GM12878 (cell line): ENCODE results near the gene CYSLTR2. TPM values are rescaled to one million over a fixed set of nuclear protein-coding genes. Genes with fewer than 3 reads are reported as not detected.

Source experiments
- ATAC-seq: fragments of 200-7000 bp; cut with Tn5 transposase; 3 replicates; pipeline ENCODE4 v1.9.1; 2020; ENCODE audit warnings: mild to moderate bottlenecking, moderate library complexity
- BruUV-seq: library from RNA; stranded (reverse); fragments of 400-500 nt; replicated peaks from 2 replicates; lab custom pipeline; 2021; lab: Mats Ljungman, UMichigan
- CTCF ChIA-PET: fragments of 300-600 bp; sonication (Branson Sonifier 250); formaldehyde crosslinking; extraction: SDS; loops from one replicate; lab custom pipeline; 2021; ENCODE audit warnings: inconsistent platforms; lab: Yijun Ruan, JAX
- POLR2A ChIA-PET: fragments of 350-600 bp; formaldehyde crosslinking; extraction: SDS; loops from one replicate; lab custom pipeline; 2021; ENCODE audit warnings: inconsistent platforms; lab: Charles Lee
- RAD21 ChIA-PET: fragments of 300-600 bp; sonication (Branson Sonifier 250); formaldehyde crosslinking; loops from one replicate; lab custom pipeline; 2023; ENCODE audit warnings: antibody characterized with exemption; ENCODE audit not compliant: unreplicated experiment; lab: Charles Lee
- SMC1A ChIA-PET: fragments of 300-600 bp; sonication (Branson Sonifier 250); formaldehyde crosslinking; loops from one replicate; lab custom pipeline; 2023; ENCODE audit not compliant: unreplicated experiment, uncharacterized antibody; lab: Charles Lee
- DNase-seq: peaks from one replicate; pipeline ENCODE4 v3.0.0-alpha.2; 2011; ENCODE audit warnings: low read depth, low spot score
- FAIRE-seq: peaks from 3 replicates; lab custom pipeline; 2011; peaks lifted over from hg19 to GRCh38; lab: Jason Lieb, UNC
- H2AFZ ChIP-seq: 2 replicates; pipeline ENCODE4 v1.6.0; 2011; ENCODE audit warnings: low read depth, low read length, control low read depth; ENCODE audit not compliant: control insufficient read depth
- H3K27ac ChIP-seq: 2 replicates; pipeline ENCODE4 v1.5.1; 2011; ENCODE audit warnings: control low read depth; ENCODE audit not compliant: control insufficient read depth, insufficient read depth
- H3K27me3 ChIP-seq, 2 experiments: replicated peaks in 1 of 2; 2 replicates each; pipeline versions ENCODE4 v1.6.0 to v1.6.1; 2011; ENCODE audit warnings: low read length in 1 of 2; ENCODE audit not compliant: control insufficient read depth in 2 of 2, insufficient read depth in 2 of 2
- H3K36me3 ChIP-seq, 2 experiments: 2 replicates each; pipeline ENCODE4 v1.5.1; 2011; ENCODE audit warnings: low read length in 1 of 2; ENCODE audit not compliant: control insufficient read depth in 2 of 2, insufficient read depth in 2 of 2
- H3K4me1 ChIP-seq: 2 replicates; pipeline ENCODE4 v1.6.1; 2011; ENCODE audit warnings: mild to moderate bottlenecking, low read length, moderate library complexity, mixed read lengths; ENCODE audit not compliant: control insufficient read depth, insufficient read depth
- H3K4me2 ChIP-seq: 2 replicates; pipeline ENCODE4 v1.6.0; 2011; ENCODE audit warnings: control low read depth; ENCODE audit not compliant: control insufficient read depth, insufficient read depth
- H3K4me3 ChIP-seq: fragments of 200-600 bp; sonication (generic); 2 replicates; pipeline ENCODE4 v1.5.1; 2016
- H3K79me2 ChIP-seq: 2 replicates; pipeline ENCODE4 v1.6.0; 2011; ENCODE audit warnings: low read length; ENCODE audit not compliant: control insufficient read depth, insufficient read depth
- H3K9ac ChIP-seq: 2 replicates; pipeline ENCODE4 v1.8.0; 2011; ENCODE audit warnings: low read length, control low read depth, mixed read lengths; ENCODE audit not compliant: control insufficient read depth, insufficient read depth
- H3K9me3 ChIP-seq: replicated peaks from 3 replicates; pipeline ENCODE4 v1.5.1; 2011; ENCODE audit warnings: mild to moderate bottlenecking, low read length; ENCODE audit not compliant: control insufficient read depth, insufficient read depth
- H4K20me1 ChIP-seq: 2 replicates; pipeline ENCODE4 v1.6.0; 2011; ENCODE audit not compliant: control insufficient read depth, insufficient read depth
- ASH2L ChIP-seq: fragments of 300-600, 200-600 bp; sonication (generic); IDR thresholded peaks from 2 replicates; pipeline ENCODE4 v1.6.1; 2017; ENCODE audit warnings: low read depth, mild to moderate bottlenecking, borderline replicate concordance
- EED ChIP-seq: sonication (generic); IDR thresholded peaks from 2 replicates; pipeline ENCODE4 v1.6.1; 2016; ENCODE audit warnings: antibody characterized with exemption, low read depth
- IKZF1 ChIP-seq: fragments of 450-650 bp; conservative IDR thresholded peaks from 2 replicates; pipeline ENCODE4 v1.6.1; 2017; ENCODE audit warnings: antibody characterized with exemption, mild to moderate bottlenecking
- KAT2A ChIP-seq: conservative IDR thresholded peaks from 2 replicates; pipeline ENCODE4 v1.6.1; 2011; ENCODE audit warnings: low read depth, low read length; ENCODE audit not compliant: control insufficient read depth
- NFYB ChIP-seq: IDR thresholded peaks from 2 replicates; pipeline ENCODE4 v1.6.1; 2011; ENCODE audit warnings: low read depth, mild to moderate bottlenecking, low read length, improper control_type of control experiment, moderate library complexity; ENCODE audit not compliant: insufficient read depth
- PAX8 ChIP-seq: fragments of 450-650 bp; IDR thresholded peaks from 2 replicates; pipeline ENCODE4 v1.6.1; 2017; ENCODE audit warnings: mild to moderate bottlenecking, moderate library complexity
- SREBF2 ChIP-seq: IDR thresholded peaks from 2 replicates; pipeline ENCODE4 v1.6.1; 2012; ENCODE audit warnings: mild to moderate bottlenecking, low read length
- ZNF207 ChIP-seq: fragments of 450-650 bp; IDR thresholded peaks from 2 replicates; pipeline ENCODE4 v1.6.1; 2014; ENCODE audit warnings: antibody characterized with exemption, mild to moderate bottlenecking, borderline replicate concordance
- ZNF384 ChIP-seq: IDR thresholded peaks from 2 replicates; pipeline ENCODE4 v1.6.1; 2012; ENCODE audit warnings: low read depth, mild to moderate bottlenecking, low read length, improper control_type of control experiment, borderline replicate concordance
- WGBS: methylation state at CpG from one replicate; pipeline ENCODE4 v1.1.6; 2016; ENCODE audit warnings: low lambda C conversion rate; ENCODE audit not compliant: insufficient replicate concordance, insufficient coverage; ENCODE audit errors: missing lambda C conversion rate; 5-methylcytosine and 5-hydroxymethylcytosine counted together
- in situ Hi-C: fragments of 300-500 bp; cut with MboI; formaldehyde crosslinking; loops from 9 replicates; pipeline ENCODE4 v1.14.3; 2018; ENCODE audit warnings: mixed read lengths
- intact Hi-C: fragments of 100-400 bp; cut with micrococcal nuclease; formaldehyde crosslinking; loops from one replicate; pipeline ENCODE4 v1.14.2; 2022; ENCODE audit not compliant: unreplicated experiment
- polyA plus RNA-seq, 11 experiments: library from polyadenylated mRNA; depleted of rRNA in 4 of 11; unstranded in 6 of 11; stranded (reverse) in 5 of 11; fragments of >200 nt; fragmentation: Nextera tagmentation in 4 of 11; fragmentation: Illumina TruSeq in 1 of 11; extraction: Ambion mirVana in 4 of 11; extraction: Trizol in 1 of 11; gene quantifications; 1 replicate in 1 of 11; 2 replicates in 10 of 11; pipeline versions ENCODE4 v1.2.1 to v1.2.3, GENCODE V29; 2011 to 2016; ENCODE audit warnings: inconsistent platforms in 2 of 11, missing spikeins in 2 of 11, low read depth in 1 of 11
- total RNA-seq, 4 experiments: library from RNA; depleted of rRNA in 3 of 4; stranded (reverse); fragments of >200 nt in 3 of 4; fragmentation: Illumina TruSeq in 1 of 4; extraction: Trizol in 1 of 4; gene quantifications; 2 replicates each; pipeline versions ENCODE4 v1.2.1 to v1.2.3, GENCODE V29; 2013 to 2021
- TF ChIP-seq, protein P1 (sequence below): fragments of 450-650 bp; IDR thresholded peaks from 2 replicates; pipeline ENCODE4 v1.6.1; 2018; ENCODE audit warnings: borderline replicate concordance, mild to moderate bottlenecking; ENCODE audit not compliant: partially characterized antibody

The CYSLTR2 gene
- total and polyA plus RNA-seq, 10 of the 15 experiments (the other 5 are each of a cell fraction or from before 2014, with no cell fraction given) = 0.02 to 0.08 (median 0.03) TPM; not detected in 5

DNA sequence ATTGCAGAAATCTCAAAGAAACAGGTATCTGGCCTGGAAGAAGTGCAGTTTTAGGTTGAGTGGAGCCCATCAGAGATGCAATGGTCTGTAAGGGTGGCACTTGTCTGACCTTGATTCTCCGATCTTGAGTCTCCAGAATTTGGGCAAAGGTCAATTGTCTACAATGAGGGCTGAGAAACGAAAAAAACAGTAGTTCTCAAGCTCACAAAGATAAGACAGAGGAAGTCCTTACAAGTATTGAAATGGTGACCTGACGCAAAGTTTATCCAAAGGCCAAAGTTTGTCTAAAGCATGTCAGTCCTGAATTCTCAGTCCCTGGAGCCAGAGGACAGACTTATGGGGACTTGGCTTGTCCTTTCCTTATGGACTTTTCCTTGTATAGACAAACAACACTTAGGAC is 40.3 kb downstream of the CYSLTR2 start:
- intact Hi-C loops = no loop called here
- POLR2A ChIA-PET = no interaction called here
- SMC1A ChIA-PET = no interaction called here
- no TSS peak for BruUV-seq
- H3K27ac ChIP-seq = no peak overlapping the region
- no peak for FAIRE-seq
- H3K27me3 ChIP-seq = no peaks in the 10 kb centered on the region
- 33% methylated on average over 3 of the region's 3 CpGs for WGBS
- H2AFZ ChIP-seq = no peak overlapping the region
- H3K9me3 ChIP-seq = no peaks in the 10 kb centered on the region
- H3K79me2 ChIP-seq = no peaks in the 10 kb centered on the region
- no peak overlapping the region for H3K9ac ChIP-seq
- no peak overlapping the region for H3K4me2 ChIP-seq
- DNase-seq = no peak
- no peak for ATAC-seq
- in situ Hi-C loops = no loop called here
- no peaks in the 10 kb centered on the region for H3K4me1 ChIP-seq
- no peak overlapping the region for H3K4me3 ChIP-seq
- no peaks in the 10 kb centered on the region for H3K36me3 ChIP-seq
- RAD21 ChIA-PET = no interaction called here
- TF ChIP-seq SREBF2 (no peak), NFYB (no peak), ZNF207 (no peak), PAX8 (no peak), ZNF384 (no peak), KAT2A (no peak), IKZF1 (no peak), ASH2L (no peak), EED (no peak)
- TF ChIP-seq, protein P1, sequence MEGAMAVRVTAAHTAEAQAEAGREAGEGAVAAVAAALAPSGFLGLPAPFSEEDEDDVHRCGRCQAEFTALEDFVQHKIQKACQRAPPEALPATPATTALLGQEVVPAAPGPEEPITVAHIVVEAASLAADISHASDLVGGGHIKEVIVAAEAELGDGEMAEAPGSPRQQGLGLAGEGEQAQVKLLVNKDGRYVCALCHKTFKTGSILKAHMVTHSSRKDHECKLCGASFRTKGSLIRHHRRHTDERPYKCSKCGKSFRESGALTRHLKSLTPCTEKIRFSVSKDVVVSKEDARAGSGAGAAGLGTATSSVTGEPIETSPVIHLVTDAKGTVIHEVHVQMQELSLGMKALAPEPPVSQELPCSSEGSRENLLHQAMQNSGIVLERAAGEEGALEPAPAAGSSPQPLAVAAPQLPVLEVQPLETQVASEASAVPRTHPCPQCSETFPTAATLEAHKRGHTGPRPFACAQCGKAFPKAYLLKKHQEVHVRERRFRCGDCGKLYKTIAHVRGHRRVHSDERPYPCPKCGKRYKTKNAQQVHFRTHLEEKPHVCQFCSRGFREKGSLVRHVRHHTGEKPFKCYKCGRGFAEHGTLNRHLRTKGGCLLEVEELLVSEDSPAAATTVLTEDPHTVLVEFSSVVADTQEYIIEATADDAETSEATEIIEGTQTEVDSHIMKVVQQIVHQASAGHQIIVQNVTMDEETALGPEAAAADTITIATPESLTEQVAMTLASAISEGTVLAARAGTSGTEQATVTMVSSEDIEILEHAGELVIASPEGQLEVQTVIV = no peak
- CTCF ChIA-PET = no interaction called here
- no peaks in the 10 kb centered on the region for H4K20me1 ChIP-seq
